HG03159 (cell line): ENCODE data around the gene MBP.

Source experiments
- ATAC-seq: cut with Tn5 transposase; IDR thresholded peaks from one replicate; pipeline ENCODE4 v1.9.1; 2021; ENCODE audit warnings: mild to moderate bottlenecking, moderate library complexity; ENCODE audit not compliant: unreplicated experiment

The MBP gene

DNA sequence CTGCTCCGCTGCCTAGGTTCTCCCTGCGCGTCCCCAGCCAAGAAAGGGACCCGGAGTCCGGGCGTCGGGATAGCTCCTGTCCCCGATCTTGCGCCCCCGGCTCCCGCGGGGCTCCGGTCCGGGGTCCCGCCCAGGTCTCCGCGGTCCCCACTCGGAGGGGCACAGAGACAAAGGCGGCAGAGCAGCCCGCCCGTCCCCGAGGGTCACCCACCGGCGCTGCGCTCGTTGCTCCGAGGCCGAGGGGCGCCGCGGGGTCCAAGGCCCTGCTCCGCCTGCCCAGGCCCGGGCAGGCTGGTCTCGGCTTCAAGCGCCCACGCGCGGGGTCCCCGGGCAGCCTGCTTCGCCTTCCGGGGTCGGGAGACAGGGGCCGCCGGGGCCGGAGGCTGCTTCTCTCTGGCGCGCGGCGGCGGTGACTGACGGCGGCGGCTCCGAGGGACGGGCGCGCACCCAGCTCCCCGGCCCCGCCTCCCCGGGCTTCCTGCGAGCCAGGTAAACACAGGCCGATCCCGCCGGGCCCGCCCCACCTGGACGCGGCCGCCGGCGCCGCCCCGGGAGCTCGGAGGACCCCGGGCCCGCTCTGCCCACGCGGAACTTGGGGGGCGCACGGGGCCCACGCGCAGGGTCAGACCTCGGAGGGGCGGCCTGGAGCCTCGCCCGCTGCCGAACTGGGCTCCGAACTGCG lies at the start of gene MBP:
Gene MBP, minus strand, starts transcription at position 415 of the 682 bp plus-strand sequence. CDS start 27,522 bp downstream, outside the sequence.
- peak; percentile 58 for ATAC-seq

DNA sequence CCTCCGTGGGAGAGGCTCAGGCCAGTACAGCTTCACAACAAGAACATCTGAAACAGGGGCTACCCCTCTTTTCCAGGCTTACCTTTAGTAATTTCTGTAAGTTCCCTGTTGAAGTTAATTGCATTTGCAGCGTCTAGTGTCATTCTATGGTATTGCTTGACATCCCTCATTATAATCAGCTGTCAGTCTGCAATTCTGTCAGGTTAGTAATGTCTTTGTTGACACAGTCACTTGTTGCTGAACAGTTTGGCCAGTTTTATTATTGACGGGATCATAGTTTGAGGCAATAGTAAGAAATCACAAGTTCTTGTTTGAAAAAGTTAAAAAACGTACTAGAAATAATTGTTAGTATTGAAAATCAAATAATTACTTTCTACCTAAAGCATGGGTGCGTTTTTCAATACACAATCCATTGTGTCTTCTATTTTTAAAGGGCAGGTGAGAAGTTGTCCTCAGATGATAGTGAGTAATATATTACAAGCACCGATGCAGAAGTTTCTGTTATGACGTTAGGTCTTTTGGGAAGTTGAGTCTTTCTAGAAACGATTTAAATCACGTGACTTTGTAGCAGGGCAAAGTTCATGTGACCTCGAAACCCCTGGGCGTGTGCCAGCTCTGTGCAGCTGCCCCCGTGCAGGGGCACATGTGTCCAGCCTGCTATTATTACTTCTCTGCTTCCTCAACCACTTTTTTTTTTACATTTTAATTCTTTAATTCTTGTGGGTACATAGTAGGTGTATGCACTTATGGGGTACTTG lies 49.5 kb upstream of the MBP start:
- no peak for ATAC-seq

DNA sequence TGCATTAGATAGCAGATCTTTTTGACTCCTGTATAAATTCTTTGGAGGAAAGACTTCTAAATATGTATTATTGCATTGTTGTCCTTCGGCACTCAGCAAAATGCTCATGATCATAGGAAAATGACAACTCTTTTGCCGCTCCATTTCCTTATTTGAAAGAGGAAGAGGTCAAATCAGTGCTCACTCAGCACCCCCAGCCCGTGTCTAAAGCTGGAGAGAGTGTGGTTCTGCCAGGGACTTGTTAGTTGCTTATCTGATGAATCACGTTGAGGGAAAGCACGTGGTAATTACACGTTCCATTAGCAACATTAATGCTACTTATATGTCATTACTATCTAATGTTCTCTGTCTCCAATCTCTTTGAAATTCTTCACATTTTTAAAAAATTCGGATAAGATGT lies 46.0 kb upstream of the MBP start:
- ATAC-seq = no peak

DNA sequence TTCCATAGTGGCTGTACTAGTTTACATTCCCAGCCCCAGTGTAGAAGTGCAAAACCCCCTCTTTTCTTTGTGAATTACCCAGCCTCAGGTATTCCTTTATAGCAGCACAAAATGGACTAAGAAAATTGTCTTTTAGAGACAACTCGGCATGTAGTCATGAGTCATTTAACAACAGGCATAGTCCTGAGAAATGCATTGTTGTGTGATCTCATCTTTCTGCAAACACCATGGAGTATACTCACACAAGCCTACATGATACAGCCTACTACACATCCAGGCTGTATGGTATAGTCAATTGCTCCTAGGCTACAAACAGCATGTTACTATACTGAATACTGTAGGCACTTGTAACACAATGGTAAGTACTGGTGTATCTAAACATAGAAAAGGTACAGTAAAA lies 44.4 kb upstream of the MBP start:
- ATAC-seq = no peak

DNA sequence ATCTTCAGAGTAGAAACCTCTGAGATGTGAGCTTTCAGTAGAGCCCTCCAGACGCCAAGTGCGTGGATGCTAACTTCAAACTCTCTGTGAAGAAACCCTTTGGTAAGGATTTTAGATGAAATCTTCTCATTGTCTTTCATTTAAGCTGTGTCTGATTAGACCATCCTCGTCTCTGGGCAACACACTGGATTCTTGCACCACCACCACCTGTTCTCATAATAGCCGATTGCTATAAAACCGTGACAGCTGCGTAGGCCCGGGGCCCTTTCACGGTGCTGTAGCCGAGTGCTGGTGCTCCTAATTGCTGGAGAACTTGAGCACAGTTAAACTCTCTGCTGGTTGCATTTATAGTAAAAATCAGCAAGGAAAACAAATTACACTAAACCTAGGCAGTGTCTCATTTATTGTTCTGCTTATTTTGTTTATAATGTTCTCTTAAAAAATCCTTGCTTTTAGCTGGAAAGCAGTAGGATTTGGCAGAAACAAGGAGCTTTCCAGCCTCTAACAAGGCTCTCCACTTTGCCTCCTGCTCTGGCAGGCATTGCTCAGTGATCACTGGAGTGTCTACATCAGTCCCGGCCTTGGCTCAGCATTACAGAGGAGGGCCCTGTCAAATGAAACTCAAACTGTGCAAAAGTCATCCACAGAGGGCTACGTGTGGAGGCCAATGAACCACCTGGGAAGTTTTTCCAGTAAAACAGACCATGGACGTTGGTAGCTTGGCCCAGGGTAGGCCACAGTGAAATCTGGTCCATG lies 40.9 kb upstream of the MBP start:
- no peak for ATAC-seq

DNA sequence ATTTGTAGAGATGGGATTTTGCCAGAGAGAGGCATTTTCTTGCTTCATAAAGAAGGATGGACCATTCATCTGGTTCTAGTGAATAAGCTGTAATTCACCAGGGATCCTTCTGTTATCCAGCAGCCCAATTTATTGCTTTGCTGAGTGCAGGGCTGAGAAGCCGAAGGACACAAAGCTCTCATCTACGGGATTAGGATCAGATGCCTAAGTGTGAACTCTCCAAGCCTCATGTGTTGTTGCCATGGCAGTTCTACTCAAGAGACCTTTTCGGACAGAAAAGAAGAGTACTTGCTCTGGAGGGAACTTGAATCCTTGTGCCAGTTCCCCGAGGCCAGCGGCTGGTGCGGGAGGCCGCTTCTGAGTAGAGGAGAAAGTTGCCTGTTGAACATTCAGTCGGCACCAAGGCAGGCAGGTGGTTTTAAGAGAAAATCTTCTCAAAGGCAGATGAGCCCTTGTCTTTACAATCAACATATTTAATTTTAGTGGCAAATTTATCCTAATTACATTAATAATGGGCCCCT lies 38.4 kb upstream of the MBP start:
- no peak for ATAC-seq

DNA sequence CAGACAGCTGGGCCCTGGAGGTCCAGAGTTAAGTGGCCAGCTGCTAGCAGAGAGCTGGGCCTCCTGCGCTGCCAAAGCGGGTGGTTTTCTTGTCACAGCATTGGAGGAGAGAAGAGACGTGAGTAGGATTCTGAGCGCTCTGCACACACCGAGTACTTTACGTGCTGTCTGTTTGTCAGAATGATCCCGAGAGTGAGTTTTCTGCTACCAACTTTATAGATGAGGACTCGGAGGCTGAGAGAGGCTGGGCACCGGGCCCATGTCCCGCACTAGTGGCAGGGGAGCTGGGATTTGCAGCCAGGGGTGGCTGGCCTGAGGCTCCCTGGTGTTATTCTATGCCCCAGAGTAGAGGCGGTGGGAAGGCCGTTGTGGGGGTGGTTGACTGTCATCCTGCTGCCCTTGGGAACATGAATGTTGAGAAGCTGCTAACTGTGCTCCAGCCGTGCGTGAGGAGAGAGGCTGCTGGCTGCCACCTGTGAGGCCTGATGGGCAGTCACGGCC lies 36.3 kb upstream of the MBP start:
- ATAC-seq = no peak

DNA sequence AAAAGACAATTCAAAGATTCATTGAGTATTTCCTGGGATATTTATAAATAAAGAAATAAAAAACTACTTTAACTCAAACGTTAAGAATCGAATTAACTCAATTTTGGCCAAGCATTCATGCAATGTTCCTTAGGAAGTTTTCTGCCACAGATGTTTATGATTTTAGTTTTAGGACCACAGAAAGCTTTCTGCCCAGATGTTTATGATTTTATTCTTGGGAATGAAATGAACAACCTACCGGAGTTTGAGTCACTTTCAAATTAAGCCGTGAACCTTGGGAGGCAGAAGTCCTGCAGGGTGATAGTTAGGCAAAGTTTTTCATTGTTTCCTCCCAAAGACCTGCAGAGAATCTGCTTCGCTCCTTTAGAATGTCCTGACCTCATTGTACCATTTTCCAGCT lies 34.7 kb upstream of the MBP start:
- ATAC-seq = no peak

DNA sequence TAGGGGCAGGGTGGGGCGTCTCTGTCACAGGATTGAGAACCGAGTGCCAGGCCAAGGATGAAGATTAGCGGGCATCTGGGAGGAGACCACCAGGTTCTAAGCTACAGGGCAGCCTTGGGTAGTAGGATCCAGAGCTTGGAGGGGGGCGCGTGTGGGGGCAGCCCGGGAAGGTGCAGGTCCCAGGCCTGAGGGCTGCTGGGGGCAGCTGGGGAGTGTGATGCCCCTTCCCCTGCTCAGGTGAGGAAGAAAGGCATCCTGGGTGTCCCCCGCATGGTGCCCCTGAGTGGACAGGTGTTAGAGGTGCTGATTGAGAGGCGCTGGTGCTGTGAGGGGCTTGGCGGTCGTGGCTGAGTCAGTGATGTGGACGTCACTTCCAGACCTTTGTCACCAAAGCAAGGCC lies 33.9 kb upstream of the MBP start:
- ATAC-seq = no peak

DNA sequence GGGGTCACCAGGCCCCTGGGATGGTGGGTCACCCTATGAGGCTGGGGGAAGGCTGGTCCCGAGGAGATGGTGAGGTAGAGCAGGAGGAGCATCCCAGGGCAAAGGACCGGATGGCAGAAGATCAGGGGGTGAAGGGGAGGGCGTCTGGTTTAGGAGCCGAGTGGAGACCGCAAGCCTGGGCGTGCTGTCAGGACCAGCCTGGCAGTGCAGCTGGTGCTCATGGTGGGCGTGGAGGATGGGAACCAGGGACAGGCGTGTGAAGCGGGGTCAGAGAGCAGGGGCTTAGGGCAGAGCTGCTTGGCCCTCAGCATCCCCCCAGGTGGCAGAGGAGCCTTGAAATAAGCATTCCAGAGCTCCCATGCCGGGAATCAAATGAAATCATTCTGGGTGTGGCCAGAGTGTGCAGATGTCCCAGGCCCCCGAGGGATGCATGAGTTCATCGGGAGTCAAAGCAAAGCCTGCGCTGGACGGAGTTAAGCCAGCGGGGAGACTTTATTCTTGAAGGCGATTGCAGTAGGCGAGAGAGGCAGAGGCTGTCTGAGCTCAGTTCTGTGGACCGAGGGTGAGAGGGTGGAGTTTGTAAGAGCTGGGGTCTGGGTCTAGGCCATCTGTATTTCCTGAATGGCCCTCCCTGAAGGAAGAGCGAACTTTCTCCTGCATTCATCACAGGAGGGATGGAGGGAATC lies 33.1 kb upstream of the MBP start:
- no peak for ATAC-seq

DNA sequence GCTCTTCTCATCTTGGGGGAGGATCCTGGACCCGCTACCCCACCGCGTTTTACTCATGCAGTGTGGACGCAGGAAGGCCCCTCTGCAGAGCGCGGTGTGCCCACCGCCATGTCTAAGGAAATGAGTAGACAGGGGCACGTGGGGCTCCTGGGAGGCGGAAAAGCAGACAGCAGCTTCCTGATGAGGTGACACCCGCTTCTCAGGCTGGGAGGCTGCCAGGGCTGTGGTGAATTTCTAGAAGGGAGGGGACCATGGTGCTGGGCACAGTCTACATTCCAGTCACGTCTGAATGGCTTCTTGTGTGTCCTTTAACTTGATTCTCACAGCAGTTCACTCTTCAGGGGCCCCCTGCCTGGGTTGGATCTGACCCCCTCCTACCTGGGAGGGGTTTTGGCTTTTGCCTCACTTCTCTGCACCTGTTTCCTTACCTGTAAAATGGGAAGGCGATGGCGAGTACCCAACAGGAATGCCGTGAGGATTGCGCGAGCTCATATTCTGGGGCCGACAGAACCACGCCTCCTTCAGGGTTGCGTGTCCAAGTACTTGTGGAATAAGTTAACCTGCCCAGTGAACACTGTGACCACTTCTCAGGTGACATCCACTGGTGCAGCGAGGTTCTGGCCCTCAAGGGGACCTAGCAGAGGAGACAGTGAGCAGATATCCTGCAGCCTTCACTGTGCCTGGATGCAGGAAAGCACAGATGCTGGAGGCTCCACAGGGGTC lies 32.3 kb upstream of the MBP start:
- ATAC-seq = no peak

DNA sequence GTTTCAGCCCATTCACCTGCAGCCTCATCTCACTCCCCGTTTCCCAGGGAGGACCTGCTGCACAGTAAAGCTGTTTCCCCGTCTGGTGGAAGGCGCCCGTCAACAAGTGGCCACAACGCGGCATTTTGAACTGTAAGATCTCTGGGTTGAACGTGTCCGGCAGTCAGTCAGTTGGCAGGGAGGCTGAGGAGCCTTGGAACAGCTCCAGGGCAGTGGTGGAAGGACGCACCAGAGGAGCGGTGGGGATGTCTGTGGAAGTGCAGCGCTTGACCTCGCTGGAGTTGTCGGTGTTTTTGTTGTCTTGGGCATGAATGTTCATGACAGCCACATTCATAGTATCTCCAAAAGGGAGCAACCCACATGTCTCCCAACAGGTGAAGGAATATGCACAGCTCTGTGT lies 31.4 kb upstream of the MBP start:
- no peak for ATAC-seq

DNA sequence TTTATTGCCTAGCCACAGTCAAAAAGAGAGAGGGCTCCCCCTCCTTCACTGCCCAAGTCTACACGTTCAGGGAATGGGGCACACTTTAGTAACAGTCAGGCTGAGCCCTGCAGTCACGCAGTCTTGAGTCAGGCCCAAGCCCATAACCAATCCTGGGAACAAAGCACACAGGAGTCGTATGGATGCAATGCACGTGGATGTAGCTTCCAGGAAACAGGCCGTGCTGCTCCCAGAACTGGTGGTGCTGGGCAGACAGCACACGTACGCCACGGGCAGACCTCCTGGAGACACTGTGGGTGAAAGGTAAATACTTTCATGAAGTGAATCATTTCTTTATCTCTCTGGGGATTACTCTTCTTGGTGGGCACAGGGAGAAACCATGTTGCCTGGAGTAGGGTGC lies 30.0 kb upstream of the MBP start:
- ATAC-seq = no peak

DNA sequence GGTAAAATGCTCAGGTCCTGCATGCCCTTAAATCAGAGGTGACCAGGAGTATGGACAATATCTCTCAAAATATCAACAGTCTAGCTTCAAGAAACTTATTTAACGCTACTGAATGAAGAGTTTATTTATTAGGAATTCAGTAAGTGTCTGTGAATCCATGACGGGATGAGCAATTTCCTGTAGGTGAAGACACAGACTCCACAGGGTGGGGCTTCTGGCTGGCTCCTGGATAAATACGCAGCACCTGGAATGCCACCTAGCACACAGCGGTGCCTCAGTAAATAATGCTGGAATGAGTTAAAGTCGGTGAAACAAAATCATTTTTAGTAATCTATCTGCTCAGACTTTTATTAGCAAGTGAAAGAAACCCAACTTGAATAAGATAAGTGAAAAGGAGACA lies 29.4 kb upstream of the MBP start:
- no peak for ATAC-seq

DNA sequence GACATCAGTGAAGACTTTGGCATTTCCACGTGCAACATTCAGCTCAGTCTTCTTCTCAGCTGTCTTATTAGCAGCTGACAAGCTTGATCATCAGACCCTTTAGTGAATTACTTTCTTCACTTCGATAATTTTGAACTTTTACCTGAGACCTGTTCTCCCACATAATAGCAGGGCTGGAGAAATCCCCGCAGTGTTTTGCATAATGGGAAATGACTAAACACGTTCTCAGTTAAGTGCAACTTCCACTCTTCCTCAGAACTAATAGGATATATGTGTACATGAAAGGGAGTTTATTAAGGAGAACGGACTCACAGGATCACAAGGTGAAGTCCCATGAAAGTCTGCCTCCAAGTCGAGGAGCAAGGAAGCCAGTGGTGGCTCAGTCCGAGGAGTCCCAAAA lies 28.8 kb upstream of the MBP start:
- ATAC-seq = no peak

DNA sequence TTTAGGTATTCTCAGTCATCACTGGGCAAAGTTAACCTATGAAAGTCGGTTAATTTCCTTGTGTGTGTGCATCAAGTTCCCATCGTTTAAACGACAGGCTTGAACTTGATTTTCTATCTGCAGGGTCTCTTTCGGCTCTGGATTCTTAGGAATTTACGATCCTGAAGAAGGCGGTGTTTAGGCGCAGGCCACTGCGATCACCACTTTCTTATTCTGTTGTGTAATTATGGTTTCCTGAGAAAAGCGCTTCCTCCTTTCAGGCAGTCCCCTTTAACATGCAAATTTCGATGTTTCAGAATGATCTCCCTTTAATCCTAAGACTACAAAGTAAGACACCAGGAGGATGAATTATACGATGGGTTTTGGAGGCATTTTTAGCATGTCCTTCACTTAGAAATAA lies 27.9 kb upstream of the MBP start:
- no peak for ATAC-seq

DNA sequence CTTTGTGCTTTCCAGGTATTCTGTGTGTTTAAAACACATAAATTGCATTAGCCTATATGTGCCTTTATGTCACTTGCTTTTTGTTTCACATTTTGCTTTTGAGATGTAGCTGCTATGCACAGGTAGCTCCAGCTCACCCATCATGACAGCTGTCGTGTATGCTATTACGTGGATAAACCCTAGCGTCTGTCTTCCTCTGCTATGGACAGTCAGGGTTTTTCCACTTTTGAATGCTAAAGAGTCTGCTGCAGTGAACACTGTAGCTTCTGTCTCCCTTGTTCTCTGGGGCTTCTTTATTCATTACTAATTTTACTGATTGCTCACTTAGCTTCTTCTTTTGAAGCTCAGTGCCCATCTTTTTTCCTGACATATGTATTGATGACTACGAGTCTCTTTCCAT lies 24.7 kb upstream of the MBP start:
- ATAC-seq = no peak

DNA sequence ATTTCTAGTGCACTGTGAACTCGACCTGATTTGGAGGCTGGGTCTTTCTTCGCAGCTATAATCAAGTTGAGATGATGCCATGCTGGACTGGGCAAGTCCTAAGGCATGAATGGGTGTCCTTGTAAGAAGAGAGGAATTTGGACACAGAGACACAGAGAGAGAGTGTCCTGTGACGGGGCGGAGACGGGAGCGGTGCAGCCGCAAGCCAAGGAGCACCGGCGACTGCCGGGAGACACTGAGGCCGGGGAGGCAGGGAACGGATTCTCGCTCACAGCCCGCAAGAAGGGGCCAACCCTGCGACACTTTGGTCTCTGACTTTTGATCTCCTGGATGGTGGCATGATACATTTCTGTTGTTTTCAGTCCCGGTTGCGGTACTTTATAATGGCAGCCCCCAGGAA lies 22.4 kb upstream of the MBP start:
- ATAC-seq = no peak

DNA sequence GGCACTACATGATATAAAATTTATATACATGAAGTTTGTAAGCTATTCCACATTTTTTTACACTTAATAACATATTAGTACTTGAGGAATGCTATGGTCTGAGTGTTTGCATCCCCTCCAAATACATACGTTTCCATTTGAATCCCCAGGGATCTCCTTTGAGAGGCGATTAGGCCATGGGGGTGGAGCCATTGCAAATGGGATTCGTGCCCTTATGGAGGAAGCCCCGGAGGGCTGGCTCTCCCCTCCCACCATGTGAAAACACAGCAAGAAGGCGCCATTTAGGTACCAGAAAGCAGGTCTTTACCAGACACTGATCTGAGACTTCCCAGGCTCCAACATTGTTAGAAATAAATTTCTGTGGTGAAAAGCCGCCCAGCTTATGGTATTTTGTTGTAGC lies 20.8 kb upstream of the MBP start:
- no peak for ATAC-seq

DNA sequence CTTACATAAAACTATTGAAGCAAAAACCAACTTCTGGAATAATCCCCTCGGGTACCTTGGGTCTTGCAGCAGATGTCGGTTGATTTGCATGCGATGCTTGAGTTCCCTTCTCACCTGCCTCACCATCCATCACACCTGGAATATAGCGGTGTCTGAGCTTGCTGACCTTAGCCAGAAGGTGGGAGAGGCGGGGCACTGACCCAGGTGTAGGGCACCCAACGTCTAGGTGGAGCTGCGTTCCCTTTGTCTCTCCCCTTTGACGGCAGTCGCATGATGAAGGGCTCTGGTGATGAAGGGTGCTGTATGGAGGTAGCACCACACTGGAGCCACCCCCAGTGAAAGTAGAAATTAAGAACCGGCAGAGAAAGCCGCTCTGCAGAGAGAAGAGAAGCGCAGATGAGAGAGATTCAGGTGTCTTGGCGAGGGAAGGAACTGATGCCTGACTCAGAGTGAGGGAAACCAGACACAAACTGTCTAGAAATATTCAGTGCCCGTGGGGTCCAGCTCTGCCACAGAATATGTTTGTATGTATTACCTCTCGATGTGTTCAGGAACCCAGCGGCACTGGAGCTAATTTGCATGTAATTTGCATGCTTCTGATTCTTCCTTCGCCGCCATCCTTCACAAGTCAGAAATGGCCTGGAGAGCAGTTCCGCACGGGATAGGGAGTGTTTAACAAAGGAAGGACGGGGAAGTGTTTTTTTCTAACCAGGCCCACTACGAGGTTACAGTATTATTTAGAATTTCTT lies 19.4 kb upstream of the MBP start:
- ATAC-seq = no peak
